GM18861 (cell line): ENCODE results near the gene ALDH6A1.
"Not testable (repeated sequence)": the region's sequence is repeated elsewhere in the genome, so short reads cannot be mapped to it uniquely, and the experiment has no call there.

Source experiments
- ATAC-seq: cut with Tn5 transposase; IDR thresholded peaks from one replicate; pipeline ENCODE4 v1.9.1; 2021; ENCODE audit not compliant: unreplicated experiment

ALDH6A1 gene

DNA sequence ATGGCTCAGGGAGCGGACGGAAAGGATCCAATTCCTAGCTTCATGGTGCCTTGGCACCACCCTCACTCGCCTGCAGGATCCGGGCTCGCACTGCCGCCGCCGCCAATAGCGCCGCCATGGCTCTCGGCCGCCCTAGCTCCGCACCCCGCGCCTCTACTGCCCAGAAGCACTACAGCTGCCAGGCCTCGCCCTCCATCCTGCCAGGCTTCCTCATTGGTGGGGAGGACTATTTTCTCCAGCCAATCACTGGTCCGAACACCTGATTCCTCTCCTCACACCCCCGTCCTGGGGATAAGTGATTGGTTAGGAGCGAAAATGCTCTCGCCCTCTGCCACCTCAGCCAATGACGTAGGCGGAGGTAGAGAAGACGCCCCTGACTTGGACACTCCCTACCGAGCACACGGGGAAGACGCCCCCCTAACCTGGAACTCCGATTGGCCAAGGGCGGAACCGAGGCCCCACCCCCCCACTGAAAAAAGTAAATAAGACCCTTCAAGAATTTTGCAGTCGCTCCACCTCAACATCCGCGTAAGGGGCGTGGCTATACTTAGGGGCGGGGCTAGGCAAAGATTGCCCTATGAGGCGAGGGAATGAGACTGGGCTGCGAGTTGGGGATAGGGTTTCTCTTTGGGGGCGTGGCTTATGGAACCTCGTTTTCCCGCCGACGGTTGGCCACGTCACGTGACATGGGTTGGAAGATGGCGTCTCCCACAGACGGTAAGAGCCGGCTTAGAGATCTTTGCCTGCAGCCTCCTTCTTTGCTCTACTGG lies at the start of gene ALDH6A1, which contains the start of gene LIN52:
Gene ALDH6A1 (minus strand): TSS at position 177 of the 770 bp plus-strand sequence. CDS start 59 bp downstream, at position 118.
Gene LIN52 (plus strand): TSS at position 680 of the 770 bp plus-strand sequence. CDS start 19 bp downstream, at position 699.
- peak; percentile 83 for ATAC-seq

DNA sequence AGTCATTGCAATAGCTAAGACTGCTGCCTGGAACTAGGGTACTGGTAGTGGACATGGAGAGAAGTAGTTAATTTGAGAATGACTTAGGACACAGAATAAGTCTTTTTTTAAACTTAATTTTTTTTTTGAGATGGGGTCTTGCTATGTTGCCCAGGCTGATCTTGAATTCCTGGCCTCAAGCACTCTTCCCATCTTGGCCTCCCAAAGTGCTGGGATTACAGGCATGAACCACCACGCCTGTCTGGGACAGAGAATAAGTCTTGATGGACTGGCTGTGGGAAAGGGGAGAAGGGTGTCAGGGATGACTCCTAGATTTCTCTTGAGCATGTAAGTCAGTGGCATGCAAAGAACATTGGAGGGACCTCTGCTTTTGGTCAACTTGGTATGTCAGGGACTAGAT lies 43.4 kb upstream of the ALDH6A1 start:
- no peak for ATAC-seq

DNA sequence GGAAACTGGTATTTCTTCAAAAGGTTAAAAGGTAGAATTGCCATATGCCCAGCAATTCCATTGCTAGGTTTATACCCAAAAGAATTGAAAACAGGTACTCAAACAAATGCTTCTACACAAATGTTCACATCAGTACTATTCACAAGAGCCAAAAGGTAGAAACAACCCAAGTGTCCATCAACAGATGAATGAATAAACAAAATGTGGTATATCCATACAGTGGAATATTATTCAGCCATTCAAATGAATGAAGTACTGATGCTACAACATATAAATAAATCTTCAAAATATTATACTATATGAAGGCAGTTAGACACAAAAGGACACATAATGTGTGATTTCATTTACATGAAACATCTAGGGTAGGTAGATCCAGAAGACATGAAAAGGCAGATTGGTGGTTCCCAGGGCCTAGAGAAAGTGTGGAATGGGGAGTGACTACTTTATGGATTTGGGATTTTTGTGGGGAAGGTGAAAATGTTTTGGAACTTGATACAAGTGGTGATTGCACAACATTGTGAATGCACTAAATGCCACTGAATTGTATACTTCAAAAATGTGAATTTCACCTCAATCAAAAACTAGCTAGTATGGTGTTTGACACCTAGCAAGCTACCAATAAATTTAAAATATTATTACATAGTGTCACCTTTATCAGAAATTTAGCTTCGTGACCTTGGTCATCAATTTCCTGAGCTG lies 42.2 kb upstream of the ALDH6A1 start:
- ATAC-seq, result no peak

DNA sequence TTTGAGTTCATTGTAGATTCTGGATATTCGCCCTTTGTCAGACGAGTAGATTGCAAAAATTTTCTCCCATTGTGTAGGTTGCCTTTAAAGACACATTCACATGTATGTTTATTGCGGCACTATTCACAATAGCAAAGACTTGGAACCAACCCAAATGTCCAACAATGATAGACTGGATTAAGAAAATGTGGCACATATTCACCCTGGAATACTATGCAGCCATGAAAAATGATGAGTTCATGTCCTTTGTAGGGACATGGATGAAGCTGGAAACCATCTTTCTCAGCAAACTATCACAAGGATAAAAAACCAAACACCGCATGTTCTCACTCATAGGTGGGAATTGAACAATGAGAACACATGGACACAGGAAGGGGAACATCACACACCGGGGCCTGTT lies 41.2 kb upstream of the ALDH6A1 start:
- not testable (repeated sequence) for ATAC-seq

DNA sequence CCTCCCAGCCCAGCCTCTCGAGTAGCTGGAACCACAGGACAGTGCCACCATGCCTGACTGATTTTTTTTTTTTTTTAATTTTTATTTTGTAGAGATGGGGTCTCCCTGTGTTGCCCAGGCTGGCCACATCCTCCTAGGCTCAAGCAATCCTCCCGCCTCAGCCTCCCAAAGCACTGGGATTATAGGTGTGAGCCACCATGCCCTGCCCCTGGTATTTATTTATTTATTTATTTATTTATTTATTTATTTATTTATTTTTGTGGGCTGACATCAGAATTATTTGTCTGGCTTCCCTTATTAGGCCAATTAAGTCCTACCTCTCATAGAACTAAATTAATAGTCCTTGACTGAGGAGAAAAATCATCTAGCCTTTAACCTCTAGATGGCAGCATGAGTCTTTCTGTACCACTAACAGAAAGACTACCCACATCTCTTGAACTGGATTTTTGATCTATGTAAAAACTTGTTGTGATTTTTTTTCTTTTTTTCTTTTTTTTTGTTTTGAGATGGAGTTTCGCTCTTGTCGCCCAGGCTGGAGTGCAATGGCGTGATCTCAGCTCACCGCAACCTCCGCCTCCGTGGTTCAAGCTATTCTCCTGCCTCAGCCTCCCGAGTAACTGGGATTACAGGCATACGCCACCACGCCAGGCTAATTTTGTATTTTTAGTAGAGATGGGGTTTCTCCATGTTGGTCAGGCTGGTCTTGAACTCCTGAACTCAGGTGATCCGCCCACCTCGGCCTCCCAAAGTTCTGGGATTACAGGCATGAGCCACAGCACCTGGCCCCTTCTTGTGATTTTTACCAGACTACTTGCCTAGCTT lies 27.4 kb upstream of the ALDH6A1 start:
- not testable (repeated sequence) for ATAC-seq

DNA sequence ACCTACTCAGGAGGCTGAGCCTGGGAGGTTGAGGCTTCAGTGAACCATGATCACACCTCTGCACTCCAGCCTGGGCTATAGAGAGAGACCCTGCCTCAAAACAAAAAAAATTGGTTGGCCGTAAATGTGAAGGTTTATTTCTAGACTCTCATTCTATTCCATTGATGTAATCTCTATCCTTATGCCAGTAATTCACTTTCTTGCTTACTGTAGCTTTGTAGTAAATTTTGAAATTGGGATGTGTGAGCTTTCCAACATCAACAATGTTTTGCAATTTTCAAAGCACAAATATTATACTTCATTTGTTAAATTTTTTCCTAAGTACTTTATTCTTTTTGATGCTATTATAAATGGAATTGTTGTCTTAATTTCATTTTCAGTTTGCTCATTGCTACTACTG lies 25.1 kb upstream of the ALDH6A1 start:
- ATAC-seq, result no peak

DNA sequence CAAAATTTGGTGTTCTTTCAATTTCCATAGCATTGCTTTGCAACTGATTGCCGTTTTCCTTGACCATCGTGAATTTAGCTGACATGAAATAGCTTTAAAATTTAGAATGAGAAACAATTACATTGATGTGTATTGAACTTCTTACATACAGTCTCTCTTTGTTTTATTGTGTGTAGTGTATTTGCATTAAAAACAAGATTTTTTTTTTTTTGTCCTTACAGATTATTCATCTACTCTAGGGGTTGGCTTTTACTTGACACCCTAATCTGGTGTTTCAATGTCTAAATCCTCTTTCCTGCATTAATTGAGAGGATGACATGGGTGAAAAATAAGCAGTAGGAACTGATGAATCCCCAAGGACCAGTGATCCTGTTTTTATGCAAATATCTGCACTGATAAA lies 21.1 kb upstream of the ALDH6A1 start:
- ATAC-seq, result no peak

DNA sequence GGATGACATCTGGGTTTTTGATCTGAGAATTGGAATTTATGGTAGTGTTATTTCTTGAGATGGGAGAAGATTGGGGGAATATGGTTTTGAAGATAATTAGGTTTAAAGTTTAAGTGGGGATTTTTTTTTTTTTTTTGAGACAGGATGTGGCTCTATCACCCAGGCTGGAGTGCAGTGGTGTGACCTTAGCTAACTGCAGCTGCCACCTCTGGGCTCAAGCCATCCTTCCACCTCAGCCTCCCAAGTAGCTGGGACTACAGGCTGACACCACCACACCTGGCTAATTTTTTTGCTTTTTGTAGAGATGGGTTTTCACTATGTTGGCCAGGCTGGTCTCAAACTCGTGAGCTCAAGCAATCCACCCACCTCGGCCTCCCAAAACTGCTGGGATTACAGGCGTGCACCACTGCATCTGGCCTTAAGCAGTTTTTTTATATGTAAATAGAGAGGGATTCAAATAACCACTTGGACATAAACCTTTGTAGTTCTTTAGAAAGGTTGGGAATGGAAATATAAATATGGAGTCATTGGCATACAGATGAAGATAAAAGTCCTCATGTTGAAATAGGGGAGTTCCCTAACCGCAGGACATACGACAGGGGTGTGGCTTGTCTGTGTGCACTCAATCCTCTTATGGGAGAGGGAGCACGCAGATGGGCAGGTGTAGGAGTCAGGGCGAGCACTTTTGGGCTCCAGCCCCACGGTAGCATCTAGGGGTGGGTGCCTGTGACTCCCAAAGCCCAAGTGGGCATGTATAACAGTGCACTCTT lies 5.2 kb upstream of the ALDH6A1 start:
- ATAC-seq, result no peak

DNA sequence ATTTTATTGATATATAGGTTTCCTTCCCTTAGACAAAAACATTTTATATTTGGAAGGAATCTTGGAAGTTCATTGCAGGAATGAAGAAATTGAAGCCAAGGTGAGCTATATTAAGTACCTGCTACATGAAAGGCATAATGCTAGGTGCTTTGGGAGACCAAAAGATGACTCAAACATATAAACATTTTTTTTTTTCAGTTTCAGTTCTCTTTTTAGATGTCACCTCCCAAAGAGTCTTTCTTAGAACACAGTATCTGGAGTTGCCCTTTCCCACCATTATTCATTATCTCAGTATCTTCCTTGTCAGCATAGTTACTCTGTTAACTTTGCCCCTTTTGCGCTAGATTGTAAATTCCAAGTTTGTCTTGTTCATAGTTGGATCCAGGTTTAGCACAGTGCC lies 1.6 kb upstream of the ALDH6A1 start:
- ATAC-seq, result no peak

DNA sequence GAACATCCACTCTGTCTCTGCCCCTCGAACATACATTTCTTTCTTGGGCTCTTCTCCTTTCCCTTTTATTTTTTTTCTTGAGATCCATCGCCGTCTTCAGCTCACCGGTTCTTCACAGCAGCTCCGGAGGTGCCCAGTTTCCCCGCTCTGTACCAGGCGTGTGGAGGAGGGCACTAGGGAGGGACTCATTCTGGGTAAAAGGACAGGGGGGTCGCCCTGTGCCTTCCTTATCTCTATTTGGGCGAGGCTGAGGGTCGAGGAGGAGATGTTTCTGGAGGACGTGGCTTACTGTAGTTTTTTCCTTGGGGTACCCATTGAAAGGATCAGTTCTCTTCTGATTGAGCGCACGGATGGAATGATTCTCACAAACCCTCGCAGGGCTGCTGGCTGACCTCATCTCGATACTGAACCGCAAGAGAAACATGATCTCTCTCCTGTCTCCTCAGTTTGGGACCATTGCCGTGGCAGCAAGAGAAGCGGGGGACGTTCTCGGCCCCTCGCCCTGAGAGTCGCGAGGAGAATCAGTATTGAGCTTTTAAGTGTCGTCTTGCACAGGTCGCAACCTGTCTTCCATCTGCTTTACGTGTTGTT lies 889 bp upstream of the ALDH6A1 start:
- ATAC-seq, result peak; percentile 3

DNA sequence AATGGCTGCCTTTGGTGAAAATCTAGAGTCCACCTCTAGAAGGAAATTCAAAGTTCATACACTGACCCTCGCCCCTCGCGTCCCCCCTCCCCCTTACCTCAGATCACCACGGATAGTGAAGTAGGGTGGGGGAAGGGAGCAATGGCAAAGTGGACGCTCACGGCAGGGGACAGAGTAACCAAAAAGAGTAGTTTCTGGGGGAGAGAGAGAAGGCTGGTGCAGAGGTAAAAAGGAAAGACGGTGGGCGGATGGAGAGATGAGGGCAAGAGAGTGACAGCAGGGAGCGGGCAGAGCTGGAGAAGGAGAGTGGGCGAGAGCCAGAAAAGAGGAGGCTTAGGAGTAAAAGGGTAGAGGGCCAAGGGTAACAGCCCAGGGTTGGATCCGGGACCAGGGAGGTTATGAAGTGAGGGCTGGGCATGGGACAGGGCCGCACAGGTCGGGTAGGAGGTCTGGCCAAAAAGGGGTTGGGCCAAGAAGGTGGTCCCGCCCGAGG lies 423 bp downstream of the ALDH6A1 start:
- ATAC-seq, result no peak

DNA sequence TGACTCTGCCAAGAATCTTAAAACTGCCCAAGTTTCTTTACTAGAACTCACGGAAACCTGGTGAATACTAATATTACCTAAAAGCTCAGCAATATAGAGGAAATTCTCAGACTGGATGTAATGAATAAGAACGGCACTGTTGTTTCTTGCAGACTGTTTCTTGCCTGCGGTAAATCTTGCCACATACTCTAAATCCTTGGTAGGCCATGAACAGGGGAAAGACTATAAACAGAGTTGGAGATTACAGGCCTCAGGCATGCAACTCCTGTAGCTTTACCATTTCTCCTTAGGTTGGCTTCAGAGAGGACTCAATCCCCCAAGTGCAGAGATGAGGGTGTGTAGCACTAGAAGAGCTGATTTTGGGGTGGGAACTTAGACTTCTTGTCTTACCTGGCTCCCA lies 1.1 kb downstream of the ALDH6A1 start:
- no peak for ATAC-seq

DNA sequence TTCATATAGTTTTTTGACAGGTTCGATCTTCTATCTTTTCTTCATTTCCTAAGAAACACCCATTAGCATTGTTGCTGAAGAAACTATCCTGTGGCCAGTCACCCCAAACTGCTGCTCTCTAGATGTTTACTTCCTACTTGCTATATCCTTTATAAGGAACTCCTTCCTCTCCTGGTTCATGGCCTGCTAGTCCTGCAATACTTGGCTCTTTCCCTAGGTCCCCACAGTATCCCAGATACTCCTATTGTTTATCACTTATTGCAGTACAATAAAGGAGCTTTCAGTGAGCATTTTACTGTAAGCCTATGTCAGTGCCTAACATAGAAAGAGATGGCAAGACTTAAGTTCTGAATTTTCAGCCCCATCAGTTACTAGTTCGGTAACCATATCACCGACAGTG lies 2.8 kb downstream of the ALDH6A1 start:
- no peak for ATAC-seq

DNA sequence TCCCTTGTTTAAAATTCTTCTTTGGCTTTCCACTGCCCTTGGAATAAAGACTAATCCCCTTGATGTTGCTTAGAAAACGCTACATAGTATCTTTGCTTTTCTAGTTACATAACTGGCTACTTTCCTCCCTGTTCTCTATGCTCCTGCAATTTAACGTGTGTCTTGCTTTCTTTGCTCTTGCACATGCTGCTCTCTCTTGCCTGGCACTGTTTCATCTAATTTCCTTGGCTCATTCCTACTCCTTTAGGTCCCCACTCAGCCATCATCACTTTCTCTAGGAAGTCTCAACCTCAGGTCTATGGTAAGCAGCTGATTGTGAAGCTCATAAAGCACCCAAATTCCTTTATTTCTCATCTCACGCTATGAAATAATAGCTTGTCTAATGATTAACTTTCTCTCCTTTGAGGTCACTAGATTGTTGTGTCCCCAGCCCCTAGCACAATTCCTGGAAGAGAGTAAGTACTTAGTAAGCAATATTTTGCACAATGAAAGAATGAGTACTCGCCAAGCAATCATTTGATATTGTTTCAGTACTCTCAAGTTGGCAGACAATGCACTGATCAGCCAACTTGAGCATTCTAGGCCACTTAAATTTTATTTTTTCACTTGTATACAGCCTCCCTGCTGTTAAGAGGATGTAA lies 3.3 kb downstream of the ALDH6A1 start:
- no peak for ATAC-seq

DNA sequence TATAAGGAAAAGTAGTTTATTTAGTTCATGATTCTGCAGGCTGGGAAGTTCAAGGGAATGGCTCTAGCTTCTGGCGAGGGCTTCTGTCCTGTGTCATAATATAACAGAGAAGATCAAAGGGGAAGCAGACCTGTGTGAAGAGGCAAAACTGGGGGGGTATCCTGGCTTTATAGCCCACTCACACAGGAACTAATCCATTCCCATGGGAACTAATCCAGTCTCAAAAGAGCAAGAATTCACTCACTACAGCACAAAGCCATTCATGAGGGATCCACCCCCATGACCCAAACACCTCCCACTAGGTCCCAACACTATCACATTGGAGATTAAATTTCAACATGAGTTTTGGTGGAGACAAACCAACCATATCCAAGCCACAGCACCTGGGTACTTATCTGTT lies 6.9 kb downstream of the ALDH6A1 start:
- no peak for ATAC-seq

DNA sequence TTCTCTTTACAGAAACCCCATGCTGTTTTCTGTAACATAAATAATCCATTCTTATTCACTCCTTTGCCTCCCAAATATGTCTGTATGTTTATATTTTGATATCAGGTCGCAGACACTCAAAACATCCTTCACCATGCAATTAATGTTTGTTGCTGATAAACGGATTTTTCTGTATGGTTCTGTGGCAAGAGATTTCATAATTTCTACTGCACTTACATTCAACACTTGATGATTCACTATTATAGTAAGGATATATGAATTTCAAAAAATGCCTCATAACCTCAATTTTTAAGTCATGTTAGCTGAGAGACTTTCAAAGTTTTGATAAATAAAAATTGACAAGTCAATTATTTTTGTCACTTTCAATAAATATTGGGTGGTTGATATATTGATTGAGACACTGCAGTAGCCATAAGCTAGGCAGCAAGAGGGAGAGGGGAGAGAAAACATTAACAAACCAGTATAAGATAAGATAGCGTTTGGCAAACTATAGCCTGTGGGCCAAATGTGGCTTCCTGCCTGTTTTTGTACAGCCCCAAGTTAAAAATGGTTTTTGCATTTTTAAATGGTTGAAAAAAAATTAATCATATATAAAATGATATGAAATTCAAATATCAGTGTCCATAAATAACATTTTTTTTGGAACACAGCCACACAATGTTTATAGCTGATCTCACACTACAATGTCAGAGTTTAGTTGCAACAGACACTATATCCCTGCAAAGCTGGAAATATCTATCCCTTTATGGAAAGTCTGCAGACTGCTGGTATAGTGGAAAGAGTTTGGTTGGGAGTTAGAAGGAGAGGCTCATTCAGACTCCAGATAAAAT lies 18.3 kb downstream of the ALDH6A1 start:
- ATAC-seq, result no peak

DNA sequence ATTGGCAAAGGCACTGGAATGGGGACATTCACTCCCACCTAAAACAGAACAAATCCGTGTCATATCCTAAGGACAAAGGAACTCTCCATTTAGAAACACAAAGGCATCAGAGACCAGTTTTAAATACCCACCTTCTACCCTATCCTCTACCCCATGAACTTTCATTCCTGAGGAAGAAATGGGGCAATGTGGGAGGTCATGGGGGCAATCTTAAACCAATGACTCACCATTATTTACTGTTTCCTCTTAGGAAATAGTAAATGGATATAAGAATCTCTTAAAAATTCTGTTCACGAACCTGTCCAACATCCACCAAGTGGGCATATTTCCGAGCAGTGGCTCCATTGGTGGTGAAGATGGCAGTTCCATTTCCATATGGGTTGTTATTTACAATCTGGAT lies 19.4 kb downstream of the ALDH6A1 start:
- ATAC-seq, result no peak

DNA sequence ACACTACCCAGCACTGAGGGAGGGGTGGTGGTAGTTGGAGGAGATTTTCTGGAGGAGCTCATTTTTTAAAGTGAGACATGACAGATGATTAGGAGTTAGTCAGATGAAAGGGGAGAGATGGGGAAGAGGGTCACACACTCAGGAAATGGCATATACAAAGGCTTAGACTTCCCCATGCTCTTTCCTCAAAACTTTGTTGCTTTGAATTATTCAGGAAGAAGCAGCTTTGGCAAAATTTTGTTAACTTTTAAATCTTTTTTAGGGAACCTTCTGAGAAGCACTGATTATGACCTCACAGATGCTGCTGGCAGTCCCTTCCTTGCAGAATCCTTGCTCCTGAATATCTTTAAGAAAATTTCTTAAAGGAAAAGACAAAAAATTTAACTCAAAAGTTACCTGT lies 19.8 kb downstream of the ALDH6A1 start:
- ATAC-seq, result no peak

DNA sequence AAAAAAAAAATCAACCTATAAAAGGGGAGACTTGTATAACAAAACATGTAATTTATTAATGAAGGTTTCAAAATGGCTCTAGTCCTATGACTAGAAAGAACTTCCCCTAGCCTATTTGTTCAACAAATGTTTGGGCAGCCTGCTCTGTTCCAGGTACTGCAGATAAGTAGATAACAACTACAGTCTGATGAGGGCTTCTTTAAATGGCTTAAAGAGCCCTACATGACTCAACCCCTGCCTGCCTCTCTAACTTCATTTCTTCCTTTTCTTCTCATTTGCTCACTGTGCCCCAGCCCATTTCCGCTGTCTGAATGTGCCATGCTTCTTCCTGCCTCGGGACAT lies 21.5 kb downstream of the ALDH6A1 start:
- ATAC-seq, result no peak
